ENCODE results near the gene PPP2R5E. TPM values are rescaled to one million over a fixed set of nuclear protein-coding genes. Genes with fewer than 3 reads are reported as not detected.
A peak's percentile ranks its signal among the peaks of the same experiment; 100 is the strongest.

The PPP2R5E gene
- total and polyA plus RNA-seq, 2 experiments from 2014 or later, result 30.9 to 31.4 TPM

DNA sequence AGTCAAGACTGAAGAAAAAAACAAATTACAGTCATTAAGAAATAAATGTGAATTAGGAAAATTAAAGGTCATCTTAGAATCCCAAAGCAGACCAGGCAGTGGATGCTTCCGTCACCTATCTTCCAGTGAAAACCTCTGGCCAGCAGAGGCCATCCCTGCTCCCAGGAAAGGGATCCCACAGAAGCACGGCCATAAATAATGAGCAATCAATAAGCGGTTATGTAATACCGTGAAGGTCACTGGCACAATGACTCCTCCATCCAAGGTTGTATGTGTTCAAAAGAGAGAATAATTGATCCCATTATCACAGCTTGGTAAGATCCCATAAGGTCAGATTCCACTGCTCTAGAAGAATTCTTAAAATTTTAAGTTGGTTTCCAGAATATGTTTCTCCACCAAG is 85.7 kb downstream of the PPP2R5E start:
- H3K9me3 ChIP-seq (ENCODE audit: low read depth), result no peaks in the 10 kb centered on the region
- DNase-seq (ENCODE audit: low spot score), result no peak
- no peaks in the 10 kb centered on the region for H3K27me3 ChIP-seq
- no peaks in the 10 kb centered on the region for H3K4me1 ChIP-seq (ENCODE audit: insufficient read depth)
- no peaks in the 10 kb centered on the region for H3K36me3 ChIP-seq (replicated peaks; ENCODE audit: insufficient read depth, low read depth)
- H3K79me2 ChIP-seq, result peaks cover 76% of the 10 kb centered on the region
- TF ChIP-seq, protein P1, sequence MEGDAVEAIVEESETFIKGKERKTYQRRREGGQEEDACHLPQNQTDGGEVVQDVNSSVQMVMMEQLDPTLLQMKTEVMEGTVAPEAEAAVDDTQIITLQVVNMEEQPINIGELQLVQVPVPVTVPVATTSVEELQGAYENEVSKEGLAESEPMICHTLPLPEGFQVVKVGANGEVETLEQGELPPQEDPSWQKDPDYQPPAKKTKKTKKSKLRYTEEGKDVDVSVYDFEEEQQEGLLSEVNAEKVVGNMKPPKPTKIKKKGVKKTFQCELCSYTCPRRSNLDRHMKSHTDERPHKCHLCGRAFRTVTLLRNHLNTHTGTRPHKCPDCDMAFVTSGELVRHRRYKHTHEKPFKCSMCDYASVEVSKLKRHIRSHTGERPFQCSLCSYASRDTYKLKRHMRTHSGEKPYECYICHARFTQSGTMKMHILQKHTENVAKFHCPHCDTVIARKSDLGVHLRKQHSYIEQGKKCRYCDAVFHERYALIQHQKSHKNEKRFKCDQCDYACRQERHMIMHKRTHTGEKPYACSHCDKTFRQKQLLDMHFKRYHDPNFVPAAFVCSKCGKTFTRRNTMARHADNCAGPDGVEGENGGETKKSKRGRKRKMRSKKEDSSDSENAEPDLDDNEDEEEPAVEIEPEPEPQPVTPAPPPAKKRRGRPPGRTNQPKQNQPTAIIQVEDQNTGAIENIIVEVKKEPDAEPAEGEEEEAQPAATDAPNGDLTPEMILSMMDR (IDR thresholded peaks at IDR 0.05; ENCODE audit: poor library complexity), result peak; percentile 7
- TF ChIP-seq EZH2 (IDR thresholded peaks at IDR 0.05; ENCODE audit: borderline replicate concordance), result no peak
- TF ChIP-seq EZH2phosphoT487 (IDR thresholded peaks at IDR 0.05; ENCODE audit: low read depth, severe bottlenecking, unreplicated experiment), result no peak
- H3K27ac ChIP-seq, result no peak overlapping the region
- no peak overlapping the region for H2AFZ ChIP-seq
- no peak overlapping the region for H3K4me3 ChIP-seq
- peaks cover 13% of the 10 kb centered on the region for H4K20me1 ChIP-seq (ENCODE audit: insufficient read depth, poor library complexity, severe bottlenecking)
- H3K9me2 ChIP-seq (replicated peaks; ENCODE audit: insufficient read depth), result no peaks in the 10 kb centered on the region
- no peak overlapping the region for H3K4me2 ChIP-seq
- 94% methylated on average over 4 of the region's 4 CpGs for WGBS (ENCODE audit: low lambda C conversion rate, missing lambda C conversion rate)

DNA sequence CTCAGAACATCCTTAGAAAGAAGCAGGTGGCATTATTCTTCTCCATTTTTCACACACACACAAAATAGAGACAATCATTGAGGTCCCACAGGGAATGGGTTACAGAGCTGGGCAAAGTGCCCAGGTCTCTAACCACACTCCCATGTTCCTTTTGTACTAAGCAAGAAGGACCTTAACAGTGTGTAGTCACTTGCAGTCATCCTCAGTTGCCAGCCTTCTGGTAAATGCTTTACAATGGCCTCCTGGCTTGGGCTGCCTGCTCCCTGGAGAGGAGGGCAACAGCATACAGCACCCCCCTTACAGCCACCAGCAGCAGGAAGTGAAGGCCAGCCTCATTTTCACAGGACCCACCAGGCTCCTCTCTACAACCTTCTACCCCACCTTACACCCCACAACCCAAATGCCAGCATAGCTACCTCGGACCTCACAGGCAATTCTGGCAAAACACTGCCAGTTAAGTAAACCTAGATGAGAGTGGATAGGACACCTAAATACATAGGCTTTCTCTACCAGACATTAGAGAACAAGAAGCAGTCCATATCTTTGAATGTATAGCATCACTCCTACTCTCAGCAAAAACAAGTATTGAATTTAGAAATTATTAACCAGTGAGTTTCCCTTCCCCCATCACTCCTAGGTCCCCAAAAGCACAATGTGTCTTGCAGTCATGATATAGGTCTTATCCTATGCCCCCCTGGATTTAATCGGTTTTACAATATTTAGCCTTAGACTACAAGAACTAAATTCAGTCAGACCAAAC is 88.1 kb downstream of the PPP2R5E start:
- Histone ChIP-seq H3K4me1 (ENCODE audit: insufficient read depth) (no peaks in the 10 kb centered on the region), H4K20me1 (ENCODE audit: insufficient read depth, poor library complexity, severe bottlenecking) (peaks cover 10% of the 10 kb centered on the region), H3K4me3 (no peak overlapping the region), H3K9me2 (replicated peaks; ENCODE audit: insufficient read depth) (no peaks in the 10 kb centered on the region), H2AFZ (no peak overlapping the region), H3K36me3 (replicated peaks; ENCODE audit: insufficient read depth, low read depth) (no peaks in the 10 kb centered on the region), H3K27ac (no peak overlapping the region), H3K4me2 (no peak overlapping the region), H3K9me3 (ENCODE audit: low read depth) (no peaks in the 10 kb centered on the region), H3K79me2 (peaks cover 76% of the 10 kb centered on the region), H3K27me3 (no peaks in the 10 kb centered on the region)
- TF ChIP-seq EZH2 (IDR thresholded peaks at IDR 0.05; ENCODE audit: borderline replicate concordance) (no peak), EZH2phosphoT487 (IDR thresholded peaks at IDR 0.05; ENCODE audit: low read depth, severe bottlenecking, unreplicated experiment) (no peak)
- TF ChIP-seq, protein P1 (IDR thresholded peaks at IDR 0.05; ENCODE audit: poor library complexity), result no peak
- WGBS (ENCODE audit: low lambda C conversion rate, missing lambda C conversion rate), result 98% methylated on average over 2 of the region's 2 CpGs
- DNase-seq (ENCODE audit: low spot score), result no peak

DNA sequence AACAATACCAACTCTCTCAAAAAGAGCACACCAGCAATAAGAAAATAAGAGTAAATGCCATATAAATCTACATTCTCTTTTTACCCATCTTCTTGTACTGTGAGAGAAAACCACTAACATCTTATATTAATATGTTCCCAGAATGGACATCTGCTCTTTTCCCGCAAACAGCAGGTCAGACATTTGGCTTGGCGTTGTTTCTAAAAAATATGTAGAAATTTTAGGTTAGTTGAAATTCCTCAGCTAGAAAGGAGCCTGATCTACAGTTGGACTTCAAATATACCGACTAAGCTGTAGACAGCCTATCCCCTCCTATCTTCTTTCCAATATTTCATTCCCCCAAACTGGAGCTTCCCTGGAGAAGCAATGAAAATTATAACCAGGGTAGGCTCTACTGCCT is 88.7 kb downstream of the PPP2R5E start:
- Histone ChIP-seq H2AFZ (no peak overlapping the region), H3K4me2 (no peak overlapping the region), H3K36me3 (replicated peaks; ENCODE audit: insufficient read depth, low read depth) (no peaks in the 10 kb centered on the region), H3K4me3 (no peak overlapping the region), H3K4me1 (ENCODE audit: insufficient read depth) (no peaks in the 10 kb centered on the region), H3K9me2 (replicated peaks; ENCODE audit: insufficient read depth) (no peaks in the 10 kb centered on the region), H4K20me1 (ENCODE audit: insufficient read depth, poor library complexity, severe bottlenecking) (peaks cover 10% of the 10 kb centered on the region), H3K79me2 (peaks cover 74% of the 10 kb centered on the region), H3K27me3 (no peaks in the 10 kb centered on the region), H3K9me3 (ENCODE audit: low read depth) (no peaks in the 10 kb centered on the region), H3K27ac (no peak overlapping the region)
- WGBS (ENCODE audit: low lambda C conversion rate, missing lambda C conversion rate), result 97% methylated on average over 3 of the region's 3 CpGs
- TF ChIP-seq, protein P1 (IDR thresholded peaks at IDR 0.05; ENCODE audit: poor library complexity), result no peak
- TF ChIP-seq EZH2phosphoT487 (IDR thresholded peaks at IDR 0.05; ENCODE audit: low read depth, severe bottlenecking, unreplicated experiment) (no peak), EZH2 (IDR thresholded peaks at IDR 0.05; ENCODE audit: borderline replicate concordance) (no peak)
- DNase-seq (ENCODE audit: low spot score), result no peak
